Measurements from ENCODE around the gene TEKT3. TPM values are rescaled to one million over a fixed set of nuclear protein-coding genes. Genes with fewer than 3 reads are reported as not detected.

TEKT3 gene
- total and polyA plus RNA-seq, 9 of the 15 experiments (the other 6 are each of a cell fraction or from before 2014, with no cell fraction given): not detected

DNA sequence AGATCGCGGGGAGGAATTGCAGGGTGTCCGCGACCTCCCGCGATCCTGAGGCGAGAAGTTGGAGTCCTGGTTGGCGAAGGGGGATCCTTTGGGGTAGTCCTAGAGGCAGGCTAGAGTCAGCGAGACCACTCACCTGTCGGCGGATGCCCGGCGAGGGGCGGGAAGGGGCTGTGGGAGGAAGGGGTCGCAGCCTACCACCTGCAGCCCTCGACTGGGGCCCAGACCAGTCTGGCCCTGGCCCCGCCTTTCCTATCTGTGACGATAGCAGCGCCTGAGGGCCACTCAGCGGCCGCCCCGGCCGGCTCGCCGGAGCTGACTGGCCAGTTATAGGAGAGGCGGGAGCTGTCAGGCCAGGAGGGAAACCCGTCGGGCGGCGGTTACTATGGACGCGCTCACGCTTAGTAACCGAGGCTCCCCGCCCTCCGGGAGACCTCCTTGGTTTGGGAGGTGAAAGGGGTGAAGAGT lies at the start of gene TEKT3 (continued):
- peak; percentile 44 for TF ChIP-seq NFYB (IDR thresholded peaks at IDR 0.05; ENCODE audit: extremely low read depth, insufficient read length)
- TF ChIP-seq, protein P1, sequence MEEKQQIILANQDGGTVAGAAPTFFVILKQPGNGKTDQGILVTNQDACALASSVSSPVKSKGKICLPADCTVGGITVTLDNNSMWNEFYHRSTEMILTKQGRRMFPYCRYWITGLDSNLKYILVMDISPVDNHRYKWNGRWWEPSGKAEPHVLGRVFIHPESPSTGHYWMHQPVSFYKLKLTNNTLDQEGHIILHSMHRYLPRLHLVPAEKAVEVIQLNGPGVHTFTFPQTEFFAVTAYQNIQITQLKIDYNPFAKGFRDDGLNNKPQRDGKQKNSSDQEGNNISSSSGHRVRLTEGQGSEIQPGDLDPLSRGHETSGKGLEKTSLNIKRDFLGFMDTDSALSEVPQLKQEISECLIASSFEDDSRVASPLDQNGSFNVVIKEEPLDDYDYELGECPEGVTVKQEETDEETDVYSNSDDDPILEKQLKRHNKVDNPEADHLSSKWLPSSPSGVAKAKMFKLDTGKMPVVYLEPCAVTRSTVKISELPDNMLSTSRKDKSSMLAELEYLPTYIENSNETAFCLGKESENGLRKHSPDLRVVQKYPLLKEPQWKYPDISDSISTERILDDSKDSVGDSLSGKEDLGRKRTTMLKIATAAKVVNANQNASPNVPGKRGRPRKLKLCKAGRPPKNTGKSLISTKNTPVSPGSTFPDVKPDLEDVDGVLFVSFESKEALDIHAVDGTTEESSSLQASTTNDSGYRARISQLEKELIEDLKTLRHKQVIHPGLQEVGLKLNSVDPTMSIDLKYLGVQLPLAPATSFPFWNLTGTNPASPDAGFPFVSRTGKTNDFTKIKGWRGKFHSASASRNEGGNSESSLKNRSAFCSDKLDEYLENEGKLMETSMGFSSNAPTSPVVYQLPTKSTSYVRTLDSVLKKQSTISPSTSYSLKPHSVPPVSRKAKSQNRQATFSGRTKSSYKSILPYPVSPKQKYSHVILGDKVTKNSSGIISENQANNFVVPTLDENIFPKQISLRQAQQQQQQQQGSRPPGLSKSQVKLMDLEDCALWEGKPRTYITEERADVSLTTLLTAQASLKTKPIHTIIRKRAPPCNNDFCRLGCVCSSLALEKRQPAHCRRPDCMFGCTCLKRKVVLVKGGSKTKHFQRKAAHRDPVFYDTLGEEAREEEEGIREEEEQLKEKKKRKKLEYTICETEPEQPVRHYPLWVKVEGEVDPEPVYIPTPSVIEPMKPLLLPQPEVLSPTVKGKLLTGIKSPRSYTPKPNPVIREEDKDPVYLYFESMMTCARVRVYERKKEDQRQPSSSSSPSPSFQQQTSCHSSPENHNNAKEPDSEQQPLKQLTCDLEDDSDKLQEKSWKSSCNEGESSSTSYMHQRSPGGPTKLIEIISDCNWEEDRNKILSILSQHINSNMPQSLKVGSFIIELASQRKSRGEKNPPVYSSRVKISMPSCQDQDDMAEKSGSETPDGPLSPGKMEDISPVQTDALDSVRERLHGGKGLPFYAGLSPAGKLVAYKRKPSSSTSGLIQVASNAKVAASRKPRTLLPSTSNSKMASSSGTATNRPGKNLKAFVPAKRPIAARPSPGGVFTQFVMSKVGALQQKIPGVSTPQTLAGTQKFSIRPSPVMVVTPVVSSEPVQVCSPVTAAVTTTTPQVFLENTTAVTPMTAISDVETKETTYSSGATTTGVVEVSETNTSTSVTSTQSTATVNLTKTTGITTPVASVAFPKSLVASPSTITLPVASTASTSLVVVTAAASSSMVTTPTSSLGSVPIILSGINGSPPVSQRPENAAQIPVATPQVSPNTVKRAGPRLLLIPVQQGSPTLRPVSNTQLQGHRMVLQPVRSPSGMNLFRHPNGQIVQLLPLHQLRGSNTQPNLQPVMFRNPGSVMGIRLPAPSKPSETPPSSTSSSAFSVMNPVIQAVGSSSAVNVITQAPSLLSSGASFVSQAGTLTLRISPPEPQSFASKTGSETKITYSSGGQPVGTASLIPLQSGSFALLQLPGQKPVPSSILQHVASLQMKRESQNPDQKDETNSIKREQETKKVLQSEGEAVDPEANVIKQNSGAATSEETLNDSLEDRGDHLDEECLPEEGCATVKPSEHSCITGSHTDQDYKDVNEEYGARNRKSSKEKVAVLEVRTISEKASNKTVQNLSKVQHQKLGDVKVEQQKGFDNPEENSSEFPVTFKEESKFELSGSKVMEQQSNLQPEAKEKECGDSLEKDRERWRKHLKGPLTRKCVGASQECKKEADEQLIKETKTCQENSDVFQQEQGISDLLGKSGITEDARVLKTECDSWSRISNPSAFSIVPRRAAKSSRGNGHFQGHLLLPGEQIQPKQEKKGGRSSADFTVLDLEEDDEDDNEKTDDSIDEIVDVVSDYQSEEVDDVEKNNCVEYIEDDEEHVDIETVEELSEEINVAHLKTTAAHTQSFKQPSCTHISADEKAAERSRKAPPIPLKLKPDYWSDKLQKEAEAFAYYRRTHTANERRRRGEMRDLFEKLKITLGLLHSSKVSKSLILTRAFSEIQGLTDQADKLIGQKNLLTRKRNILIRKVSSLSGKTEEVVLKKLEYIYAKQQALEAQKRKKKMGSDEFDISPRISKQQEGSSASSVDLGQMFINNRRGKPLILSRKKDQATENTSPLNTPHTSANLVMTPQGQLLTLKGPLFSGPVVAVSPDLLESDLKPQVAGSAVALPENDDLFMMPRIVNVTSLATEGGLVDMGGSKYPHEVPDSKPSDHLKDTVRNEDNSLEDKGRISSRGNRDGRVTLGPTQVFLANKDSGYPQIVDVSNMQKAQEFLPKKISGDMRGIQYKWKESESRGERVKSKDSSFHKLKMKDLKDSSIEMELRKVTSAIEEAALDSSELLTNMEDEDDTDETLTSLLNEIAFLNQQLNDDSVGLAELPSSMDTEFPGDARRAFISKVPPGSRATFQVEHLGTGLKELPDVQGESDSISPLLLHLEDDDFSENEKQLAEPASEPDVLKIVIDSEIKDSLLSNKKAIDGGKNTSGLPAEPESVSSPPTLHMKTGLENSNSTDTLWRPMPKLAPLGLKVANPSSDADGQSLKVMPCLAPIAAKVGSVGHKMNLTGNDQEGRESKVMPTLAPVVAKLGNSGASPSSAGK (IDR thresholded peaks at IDR 0.05): peak; percentile 17; the same call in 1 of the 2 replicates
- no peak for TF ChIP-seq TEAD1 (CRISPR knock-in tag; IDR thresholded peaks at IDR 0.05)
- TF ChIP-seq, protein P2, sequence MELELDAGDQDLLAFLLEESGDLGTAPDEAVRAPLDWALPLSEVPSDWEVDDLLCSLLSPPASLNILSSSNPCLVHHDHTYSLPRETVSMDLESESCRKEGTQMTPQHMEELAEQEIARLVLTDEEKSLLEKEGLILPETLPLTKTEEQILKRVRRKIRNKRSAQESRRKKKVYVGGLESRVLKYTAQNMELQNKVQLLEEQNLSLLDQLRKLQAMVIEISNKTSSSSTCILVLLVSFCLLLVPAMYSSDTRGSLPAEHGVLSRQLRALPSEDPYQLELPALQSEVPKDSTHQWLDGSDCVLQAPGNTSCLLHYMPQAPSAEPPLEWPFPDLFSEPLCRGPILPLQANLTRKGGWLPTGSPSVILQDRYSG (tag; conservative IDR thresholded peaks at IDR 0.05; ENCODE audit: low read depth): no peak
- no peak for TF ChIP-seq TAF9B (IDR thresholded peaks at IDR 0.05; ENCODE audit: partially characterized antibody)
- TF ChIP-seq, protein P3, sequence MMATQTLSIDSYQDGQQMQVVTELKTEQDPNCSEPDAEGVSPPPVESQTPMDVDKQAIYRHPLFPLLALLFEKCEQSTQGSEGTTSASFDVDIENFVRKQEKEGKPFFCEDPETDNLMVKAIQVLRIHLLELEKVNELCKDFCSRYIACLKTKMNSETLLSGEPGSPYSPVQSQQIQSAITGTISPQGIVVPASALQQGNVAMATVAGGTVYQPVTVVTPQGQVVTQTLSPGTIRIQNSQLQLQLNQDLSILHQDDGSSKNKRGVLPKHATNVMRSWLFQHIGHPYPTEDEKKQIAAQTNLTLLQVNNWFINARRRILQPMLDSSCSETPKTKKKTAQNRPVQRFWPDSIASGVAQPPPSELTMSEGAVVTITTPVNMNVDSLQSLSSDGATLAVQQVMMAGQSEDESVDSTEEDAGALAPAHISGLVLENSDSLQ (IDR thresholded peaks at IDR 0.05): peak; percentile 71
- no peak for TF ChIP-seq ASH1L (IDR thresholded peaks at IDR 0.05; ENCODE audit: borderline replicate concordance, low read depth, partially characterized antibody)
- TF ChIP-seq TCFL5 (CRISPR knock-in tag; conservative IDR thresholded peaks at IDR 0.05): no peak

All from K562 (cell line).